Measurements from ENCODE around the gene PHC3.

GRCh38 chr3:170102431-170102830 is 79.1 kb downstream of the PHC3 start:
- TF ChIP-seq KDM1A (IDR thresholded peaks at IDR 0.05; ENCODE audit: low read depth) (no peak), USF2 (IDR thresholded peaks at IDR 0.05) (no peak), CTCF (IDR thresholded peaks at IDR 0.05) (no peak), POLR2A (IDR thresholded peaks at IDR 0.05; ENCODE audit: low read length) (no peak), CEBPB (IDR thresholded peaks at IDR 0.05) (no peak), CBX8 (IDR thresholded peaks at IDR 0.05) (no peak), RAD21 (conservative IDR thresholded peaks at IDR 0.05 in 1 of 2, IDR thresholded peaks at IDR 0.05 in 1 of 2) (no peak), PHF8 (IDR thresholded peaks at IDR 0.05; ENCODE audit: borderline replicate concordance, low read depth) (no peak), RNF2 (IDR thresholded peaks at IDR 0.05; ENCODE audit: borderline replicate concordance, low read depth) (no peak), NR3C1 (IDR thresholded peaks at IDR 0.05) (no peak), MAX (IDR thresholded peaks at IDR 0.05) (no peak), MAFK (IDR thresholded peaks at IDR 0.05; ENCODE audit: partially characterized antibody) (no peak), EHMT2 (IDR thresholded peaks at IDR 0.05; ENCODE audit: low read depth) (no peak), RFX5 (IDR thresholded peaks at IDR 0.05) (no peak)

All from A549 (cell line).